GM21717 (cell line): ENCODE results near the gene CD38.
"Not testable (repeated sequence)": the region's sequence is repeated elsewhere in the genome, so short reads cannot be mapped to it uniquely, and the experiment has no call there.

Source experiments
- ATAC-seq: cut with Tn5 transposase; IDR thresholded peaks from one replicate; pipeline ENCODE4 v1.9.1; 2021; ENCODE audit warnings: mild to moderate bottlenecking, moderate library complexity; ENCODE audit not compliant: unreplicated experiment

Gene CD38

DNA sequence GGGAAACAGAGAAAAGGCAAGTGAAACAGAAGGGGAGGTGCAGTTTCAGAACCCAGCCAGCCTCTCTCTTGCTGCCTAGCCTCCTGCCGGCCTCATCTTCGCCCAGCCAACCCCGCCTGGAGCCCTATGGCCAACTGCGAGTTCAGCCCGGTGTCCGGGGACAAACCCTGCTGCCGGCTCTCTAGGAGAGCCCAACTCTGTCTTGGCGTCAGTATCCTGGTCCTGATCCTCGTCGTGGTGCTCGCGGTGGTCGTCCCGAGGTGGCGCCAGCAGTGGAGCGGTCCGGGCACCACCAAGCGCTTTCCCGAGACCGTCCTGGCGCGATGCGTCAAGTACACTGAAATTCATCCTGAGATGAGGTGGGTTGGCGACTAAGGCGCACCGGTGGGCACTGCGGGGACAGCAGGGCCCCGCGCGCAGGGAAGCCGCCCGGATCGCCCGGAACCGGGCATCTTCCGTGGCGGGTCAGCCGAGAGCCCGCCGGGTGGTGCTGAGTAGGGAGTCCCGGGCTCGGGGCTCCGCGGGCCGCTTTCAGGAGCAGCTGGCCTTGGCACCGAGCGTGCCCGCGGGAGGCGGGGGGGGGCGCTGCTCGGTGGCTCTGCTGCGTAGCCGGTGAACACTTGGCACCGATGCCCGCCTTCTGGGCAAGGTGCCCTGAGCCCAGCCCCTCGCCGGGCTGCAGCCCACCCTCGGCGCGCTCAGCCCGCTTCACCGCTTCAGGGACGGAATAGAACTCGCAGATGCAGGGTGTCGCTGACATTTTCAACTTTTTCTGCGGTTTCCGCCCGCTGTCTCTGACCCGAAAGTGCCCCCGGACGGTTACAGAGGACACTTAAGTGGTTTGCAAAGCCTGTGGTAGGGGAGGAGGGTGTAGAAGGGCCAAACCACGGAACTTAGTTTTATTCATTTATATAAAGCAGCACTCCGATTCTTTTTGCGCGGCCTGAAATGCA lies at the start of gene CD38:
TSS of gene CD38 (plus strand) at position 40 of the 953 bp plus-strand sequence. CDS start at position 127, 87 bp downstream.
- peak; percentile 71 for ATAC-seq

- ATAC-seq: no peak
Observed at GRCh38 chr4:15729910-15730533, 48.1 kb upstream of the CD38 start.

DNA sequence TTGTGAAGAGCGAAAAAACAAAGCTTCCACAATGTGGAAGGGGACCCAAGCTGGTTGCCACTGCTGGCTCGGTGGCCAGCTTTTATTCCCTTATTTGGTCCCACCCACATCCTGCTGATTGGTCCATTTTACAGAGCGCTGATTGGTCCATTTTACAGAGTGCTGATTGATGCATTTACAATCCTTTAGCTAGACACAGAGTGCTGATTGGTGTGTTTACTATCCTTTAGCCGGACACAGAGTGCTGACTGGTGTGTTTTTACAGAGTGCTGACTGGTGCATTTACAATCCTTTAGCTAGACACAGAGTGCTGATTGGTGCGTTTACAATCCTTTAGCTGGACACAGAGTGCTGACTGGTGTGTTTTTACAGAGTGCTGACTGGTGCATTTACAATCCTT lies 45.1 kb upstream of the CD38 start:
- ATAC-seq: not testable (repeated sequence)

- no peak for ATAC-seq
Observed at GRCh38 chr4:15735536-15735935, 42.6 kb upstream of the CD38 start.

DNA sequence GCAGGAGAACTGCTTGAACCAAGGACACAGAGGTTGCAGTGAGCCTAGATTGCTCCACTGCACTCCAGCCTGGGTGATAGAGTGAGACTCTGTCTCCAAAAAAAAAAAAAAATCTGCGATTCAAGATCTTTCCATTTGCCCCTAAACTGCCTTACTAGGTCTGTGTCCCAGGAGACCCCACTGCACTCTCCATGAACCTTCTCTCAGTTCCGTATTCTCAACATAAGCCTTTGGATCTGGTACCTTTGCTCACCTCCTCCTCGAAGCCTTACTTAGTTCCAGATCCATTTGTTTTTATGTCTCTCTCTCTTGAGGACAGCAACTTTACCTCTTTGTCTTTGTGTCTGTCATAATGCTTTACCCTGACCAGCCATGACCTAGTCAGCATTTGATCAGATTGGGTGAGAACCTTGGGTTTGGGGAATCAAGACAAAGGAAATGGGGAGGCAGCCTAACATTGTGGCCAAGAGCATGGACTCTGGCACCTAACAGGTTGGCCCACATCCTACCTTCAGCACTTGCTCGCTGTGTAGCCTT lies 41.5 kb upstream of the CD38 start:
- no peak for ATAC-seq

DNA sequence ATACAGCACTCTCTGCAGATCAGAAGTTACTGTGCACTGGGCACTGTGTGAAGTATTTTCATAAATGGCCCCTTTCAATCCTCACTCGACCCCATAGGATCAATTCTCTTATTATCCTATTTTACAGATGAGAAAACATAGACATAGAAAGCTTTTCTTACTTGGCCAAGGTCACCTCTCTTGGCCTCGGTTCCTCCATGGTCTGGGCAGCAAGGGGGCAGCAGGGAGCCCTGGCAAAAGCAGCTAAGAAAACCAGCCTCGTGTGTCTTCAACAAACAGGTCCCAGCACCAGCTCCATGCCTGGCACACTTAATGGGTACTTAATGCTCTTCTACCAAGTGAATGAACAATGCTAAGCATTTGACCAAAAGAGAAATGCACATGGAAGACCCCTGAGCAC lies 40.9 kb upstream of the CD38 start:
- ATAC-seq: no peak

GRCh38 chr4:15738877-15739276 lies 39.3 kb upstream of the CD38 start:
- ATAC-seq: no peak

DNA sequence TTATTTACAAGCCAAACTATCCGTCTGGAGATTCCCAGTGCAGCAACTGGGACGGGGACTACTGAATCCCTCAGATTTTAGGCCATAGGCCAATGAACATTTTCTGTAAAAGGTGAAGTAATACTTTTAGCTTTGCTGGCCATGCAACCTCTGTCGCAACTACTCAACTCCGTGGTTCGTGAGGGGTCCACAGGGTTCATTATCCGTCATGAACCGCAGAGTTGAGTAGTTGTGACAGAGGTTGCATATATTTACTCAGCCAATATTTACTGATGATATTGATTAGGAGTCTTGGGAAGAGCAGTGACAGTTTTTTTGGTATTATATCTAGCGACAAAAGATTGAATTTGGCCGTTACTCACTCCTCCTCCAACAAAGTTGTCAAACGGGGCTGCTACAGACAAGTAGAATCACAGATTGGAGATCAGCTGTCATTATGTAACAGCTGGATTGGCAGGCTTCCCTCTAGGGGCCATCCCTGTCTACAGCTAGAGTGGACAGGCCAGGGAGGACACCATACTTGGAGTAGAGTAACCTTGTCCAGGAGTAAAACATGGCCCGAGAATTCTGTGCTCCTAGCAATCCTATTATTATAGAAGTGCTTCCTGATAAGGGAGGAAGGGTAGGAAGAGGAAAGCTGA lies 37.2 kb upstream of the CD38 start:
- no peak for ATAC-seq

- ATAC-seq: no peak
Observed at GRCh38 chr4:15742083-15742582, 36.0 kb upstream of the CD38 start.

DNA sequence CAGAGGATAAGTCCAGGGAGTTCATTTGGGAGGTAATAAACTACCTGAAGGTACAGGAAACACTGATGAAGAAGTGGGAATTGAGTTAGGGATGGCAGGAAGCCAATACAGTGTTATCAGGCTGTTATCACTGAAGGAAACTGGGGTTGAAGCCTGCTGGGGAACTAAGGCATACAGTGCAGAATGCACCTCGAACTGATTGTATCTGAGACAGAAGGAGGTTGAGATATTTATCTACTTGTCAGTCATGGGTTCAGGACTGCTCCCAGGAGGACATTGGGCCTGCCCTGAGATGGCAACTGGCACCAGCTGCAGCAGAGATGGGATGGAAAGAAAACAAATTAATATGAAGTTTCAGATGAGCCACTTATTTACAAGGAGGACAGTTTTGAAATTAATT lies 35.5 kb upstream of the CD38 start:
- ATAC-seq: no peak

GRCh38 chr4:15744016-15744545 lies 34.0 kb upstream of the CD38 start:
- ATAC-seq: no peak

DNA sequence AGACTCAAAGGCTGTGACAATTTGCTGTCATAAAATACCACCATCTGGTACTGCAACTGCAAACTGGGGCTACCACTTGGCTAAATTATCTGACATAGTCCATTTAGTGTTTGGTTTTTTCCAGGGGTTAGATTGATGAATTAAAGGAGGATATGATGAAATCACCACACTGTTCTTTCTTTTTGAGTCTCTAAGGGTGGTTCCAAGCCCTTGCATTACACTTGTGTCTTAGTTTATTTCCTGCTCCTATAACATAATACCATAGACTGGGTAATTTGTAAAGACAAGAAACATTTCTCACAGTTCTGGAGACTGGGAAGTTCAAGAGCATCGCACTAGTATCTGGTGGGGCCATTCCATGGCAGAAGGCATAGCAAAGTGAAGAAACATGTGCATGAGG lies 32.0 kb upstream of the CD38 start:
- no peak for ATAC-seq

- no peak for ATAC-seq
Observed at GRCh38 chr4:15749001-15749400, 29.1 kb upstream of the CD38 start.

GRCh38 chr4:15751153-15751552 lies 27.0 kb upstream of the CD38 start:
- no peak for ATAC-seq

- ATAC-seq: no peak
Observed at GRCh38 chr4:15753081-15753480, 25.0 kb upstream of the CD38 start.

GRCh38 chr4:15753786-15754185 lies 24.3 kb upstream of the CD38 start:
- ATAC-seq: no peak

GRCh38 chr4:15754323-15754722 lies 23.8 kb upstream of the CD38 start:
- no peak for ATAC-seq

GRCh38 chr4:15755321-15756155 lies 22.6 kb upstream of the CD38 start:
- peak; percentile 18 for ATAC-seq

- ATAC-seq: peak; percentile 84
Observed at GRCh38 chr4:15756361-15756861, 21.7 kb upstream of the CD38 start.

DNA sequence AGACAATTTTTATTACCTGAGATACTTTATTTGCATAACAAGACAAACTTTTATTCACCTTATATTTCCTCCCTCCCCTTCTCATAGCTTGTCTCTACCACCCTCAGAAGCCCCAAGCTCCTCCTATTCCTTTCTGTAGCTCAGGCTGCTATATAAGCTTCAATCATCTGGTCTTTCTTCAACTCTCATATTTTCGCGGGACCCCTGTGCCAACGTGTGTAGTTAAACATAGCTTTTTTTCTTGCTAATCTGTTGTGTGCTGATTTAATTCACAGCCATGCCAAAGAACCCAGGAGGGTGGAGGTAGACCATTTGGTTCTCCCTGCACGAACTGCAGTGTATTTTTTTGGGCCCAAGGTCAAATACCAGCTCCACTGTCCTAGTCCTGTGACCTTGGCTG lies 21.1 kb upstream of the CD38 start:
- ATAC-seq: no peak
